HUES48 (cell line): Measurements from ENCODE around the gene SPRYD3.

ENCODE experiments used
- H3K27ac ChIP-seq: one replicate; pipeline ENCODE4 v1.7.0; 2013; ENCODE audit warnings: low read depth, low read length, inconsistent platforms
- H3K27me3 ChIP-seq: 2 replicates; pipeline ENCODE4 v1.6.1; 2013; ENCODE audit warnings: mild to moderate bottlenecking, low read length; ENCODE audit not compliant: control insufficient read depth, insufficient read depth
- H3K36me3 ChIP-seq: 2 replicates; pipeline ENCODE4 v1.6.1; 2013; ENCODE audit warnings: low read length; ENCODE audit not compliant: control insufficient read depth, insufficient read depth
- H3K4me1 ChIP-seq: 2 replicates; pipeline ENCODE4 v1.6.1; 2013; ENCODE audit warnings: mild to moderate bottlenecking, low read length; ENCODE audit not compliant: control insufficient read depth, insufficient read depth
- H3K4me3 ChIP-seq: 2 replicates; pipeline ENCODE4 v1.5.1; 2013; ENCODE audit warnings: mild to moderate bottlenecking, low read depth, low read length
- H3K9ac ChIP-seq: 2 replicates; pipeline ENCODE4 v1.6.1; 2013; ENCODE audit warnings: mild to moderate bottlenecking, low read depth, low read length, moderate library complexity
- H3K9me3 ChIP-seq: 2 replicates; pipeline ENCODE4 v1.6.1; 2013; ENCODE audit warnings: low read length; ENCODE audit not compliant: control insufficient read depth, insufficient read depth

Gene SPRYD3

GRCh38 chr12:53093777-53094393, 14.7 kb upstream of the SPRYD3 start:
- Histone ChIP-seq H3K9me3 (no peaks in the 10 kb centered on the region), H3K27me3 (peaks cover 43% of the 10 kb centered on the region), H3K9ac (no peak overlapping the region), H3K4me1 (peaks cover 18% of the 10 kb centered on the region), H3K36me3 (no peaks in the 10 kb centered on the region), H3K4me3 (no peak overlapping the region), H3K27ac (peak overlapping the region; percentile 32)

- H3K27me3 ChIP-seq, result peaks cover 23% of the 10 kb centered on the region
- H3K36me3 ChIP-seq, result no peaks in the 10 kb centered on the region
- no peak overlapping the region for H3K4me3 ChIP-seq
- no peaks in the 10 kb centered on the region for H3K9me3 ChIP-seq
- H3K4me1 ChIP-seq, result peaks cover 9% of the 10 kb centered on the region; the same call in 1 of the 2 replicates
- H3K27ac ChIP-seq, result no peak overlapping the region
- H3K9ac ChIP-seq, result no peak overlapping the region
Measured at GRCh38 chr12:53091756-53092155, 12.6 kb upstream of the SPRYD3 start.

GRCh38 chr12:53090554-53090953, 11.4 kb upstream of the SPRYD3 start:
- Histone ChIP-seq H3K4me3 (no peak overlapping the region), H3K4me1 (0 out of 2 replicates have a peak, but pooled peaks cover 3% of the 10 kb centered on the region), H3K27ac (no peak overlapping the region), H3K9ac (no peak overlapping the region), H3K9me3 (no peaks in the 10 kb centered on the region), H3K36me3 (no peaks in the 10 kb centered on the region), H3K27me3 (peaks cover 11% of the 10 kb centered on the region)

- H3K36me3 ChIP-seq, result no peaks in the 10 kb centered on the region
- H3K27me3 ChIP-seq, result peaks cover 11% of the 10 kb centered on the region
- H3K9ac ChIP-seq, result no peak overlapping the region
- H3K4me1 ChIP-seq, result 0 out of 2 replicates have a peak, but pooled peaks cover 3% of the 10 kb centered on the region
- no peak overlapping the region for H3K27ac ChIP-seq
- H3K4me3 ChIP-seq, result no peak overlapping the region
- no peaks in the 10 kb centered on the region for H3K9me3 ChIP-seq
Measured at GRCh38 chr12:53090105-53090504, 10.9 kb upstream of the SPRYD3 start.

GRCh38 chr12:53086361-53086760, 7.2 kb upstream of the SPRYD3 start:
- Histone ChIP-seq H3K9ac (no peak overlapping the region), H3K27me3 (peaks cover 12% of the 10 kb centered on the region), H3K9me3 (no peaks in the 10 kb centered on the region)

GRCh38 chr12:53082637-53083175, 3.5 kb upstream of the SPRYD3 start:
- Histone ChIP-seq H3K9ac (no peak overlapping the region), H3K36me3 (no peaks in the 10 kb centered on the region), H3K9me3 (no peaks in the 10 kb centered on the region), H3K27ac (no peak overlapping the region), H3K4me1 (peaks cover 3% of the 10 kb centered on the region; the same call in 1 of the 2 replicates), H3K4me3 (no peak overlapping the region), H3K27me3 (peaks cover 12% of the 10 kb centered on the region)

More at GRCh38 chr12:53086361-53086760, 7.2 kb upstream of the SPRYD3 start:
- Histone ChIP-seq H3K36me3 (no peaks in the 10 kb centered on the region), H3K4me1 (0 out of 2 replicates have a peak, but pooled peaks cover under 1% of the 10 kb centered on the region), H3K27ac (no peak overlapping the region), H3K4me3 (no peak overlapping the region)

GRCh38 chr12:53078425-53079225, 565 bp downstream of the SPRYD3 start:
- Histone ChIP-seq H3K36me3 (0 out of 2 replicates have a peak, but pooled peaks cover 5% of the 10 kb centered on the region), H3K27ac (peak overlapping the region; percentile 63), H3K4me1 (peaks cover 3% of the 10 kb centered on the region; the same call in 1 of the 2 replicates), H3K9ac (peak overlapping the region; percentile 5; the same call in 1 of the 2 replicates), H3K4me3 (peak overlapping the region; percentile 81), H3K27me3 (peaks cover 12% of the 10 kb centered on the region), H3K9me3 (no peaks in the 10 kb centered on the region)

GRCh38 chr12:53077030-53077429, 2.2 kb downstream of the SPRYD3 start:
- Histone ChIP-seq H3K9ac (no peak overlapping the region), H3K36me3 (peaks cover 11% of the 10 kb centered on the region; the same call in 1 of the 2 replicates)

GRCh38 chr12:53076461-53076860, 2.7 kb downstream of the SPRYD3 start:
- H3K27ac ChIP-seq, result no peak overlapping the region
- no peaks in the 10 kb centered on the region for H3K9me3 ChIP-seq
- H3K27me3 ChIP-seq, result peaks cover 12% of the 10 kb centered on the region
- H3K9ac ChIP-seq, result no peak overlapping the region
- H3K36me3 ChIP-seq, result peaks cover 11% of the 10 kb centered on the region; the same call in 1 of the 2 replicates
- H3K4me3 ChIP-seq, result no peak overlapping the region
- peaks cover 14% of the 10 kb centered on the region for H3K4me1 ChIP-seq

More at GRCh38 chr12:53077030-53077429, 2.2 kb downstream of the SPRYD3 start:
- Histone ChIP-seq H3K9me3 (no peaks in the 10 kb centered on the region), H3K4me3 (no peak overlapping the region), H3K4me1 (peaks cover 12% of the 10 kb centered on the region), H3K27me3 (peaks cover 12% of the 10 kb centered on the region), H3K27ac (no peak overlapping the region)

GRCh38 chr12:53074999-53075370, 4.2 kb downstream of the SPRYD3 start:
- Histone ChIP-seq H3K4me1 (peaks cover 19% of the 10 kb centered on the region), H3K27me3 (no peaks in the 10 kb centered on the region), H3K4me3 (no peak overlapping the region), H3K9ac (no peak overlapping the region), H3K27ac (no peak overlapping the region), H3K9me3 (no peaks in the 10 kb centered on the region), H3K36me3 (peaks cover 11% of the 10 kb centered on the region; the same call in 1 of the 2 replicates)
